ENCODE results near the gene PEPD.

PEPD gene

GRCh38 chr19:33387351-33388230 lies 134.0 kb downstream of the PEPD start:
- DNase-seq (ENCODE audit: low read depth in 2 of 2, low spot score in 1 of 2), result no peak

GRCh38 chr19:33386361-33386858 lies 135.2 kb downstream of the PEPD start:
- DNase-seq (ENCODE audit: low read depth in 2 of 2, low spot score in 1 of 2), result no peak

- DNase-seq (ENCODE audit: low read depth in 2 of 2, low spot score in 1 of 2), result no peak
These were observed 135.6 kb downstream of the PEPD start for GRCh38 chr19:33385956-33386355.

- DNase-seq (ENCODE audit: low read depth in 2 of 2, low spot score in 1 of 2), result no peak
These were observed 136.6 kb downstream of the PEPD start for GRCh38 chr19:33384983-33385382.

GRCh38 chr19:33383720-33384292 lies 137.8 kb downstream of the PEPD start:
- DNase-seq (ENCODE audit: low read depth in 2 of 2, low spot score in 1 of 2), result no peak

GRCh38 chr19:33382982-33383381 lies 138.6 kb downstream of the PEPD start:
- DNase-seq (ENCODE audit: low read depth in 2 of 2, low spot score in 1 of 2), result no peak

GRCh38 chr19:33382006-33382405 lies 139.6 kb downstream of the PEPD start:
- DNase-seq (ENCODE audit: low read depth in 2 of 2, low spot score in 1 of 2), result no peak

- DNase-seq (ENCODE audit: low read depth in 2 of 2, low spot score in 1 of 2), result no peak
These were observed 140.5 kb downstream of the PEPD start for GRCh38 chr19:33381101-33381500.

GRCh38 chr19:33379151-33379829 lies 142.3 kb downstream of the PEPD start:
- no peak for DNase-seq (ENCODE audit: low read depth in 2 of 2, low spot score in 1 of 2)

GRCh38 chr19:33377586-33378475 lies 143.8 kb downstream of the PEPD start:
- DNase-seq (ENCODE audit: low read depth in 2 of 2, low spot score in 1 of 2), result no peak

- DNase-seq (ENCODE audit: low read depth in 2 of 2, low spot score in 1 of 2), result no peak
These were observed 144.5 kb downstream of the PEPD start for GRCh38 chr19:33376941-33377557.

GRCh38 chr19:33376423-33376822 lies 145.2 kb downstream of the PEPD start:
- DNase-seq (ENCODE audit: low read depth in 2 of 2, low spot score in 1 of 2), result no peak

- no peak for DNase-seq (ENCODE audit: low read depth in 2 of 2, low spot score in 1 of 2)
These were observed 145.8 kb downstream of the PEPD start for GRCh38 chr19:33375837-33376159.

- DNase-seq (ENCODE audit: low read depth in 2 of 2, low spot score in 1 of 2), result no peak
These were observed 146.3 kb downstream of the PEPD start for GRCh38 chr19:33375156-33375836.

- no peak for DNase-seq (ENCODE audit: low read depth in 2 of 2, low spot score in 1 of 2)
These were observed 147.3 kb downstream of the PEPD start for GRCh38 chr19:33374236-33374714.

GRCh38 chr19:33373453-33374235 lies 147.9 kb downstream of the PEPD start, which contains the start of gene CEBPG:
Gene CEBPG (plus strand): TSS chr19:33373709. CDS start chr19:33379240, 5,531 bp downstream.
- DNase-seq (ENCODE audit: low read depth in 2 of 2, low spot score in 1 of 2), result peak; percentile 88

GRCh38 chr19:33370783-33371182 lies 150.8 kb downstream of the PEPD start:
- no peak for DNase-seq (ENCODE audit: low read depth in 2 of 2, low spot score in 1 of 2)

GRCh38 chr19:33368074-33368864 lies 153.3 kb downstream of the PEPD start:
- DNase-seq (ENCODE audit: low read depth in 2 of 2, low spot score in 1 of 2), result no peak
